ENCODE measurements around the gene TXNDC11.
A peak's percentile ranks its signal among the peaks of the same experiment; 100 is the strongest.

- TF ChIP-seq CTCF (IDR thresholded peaks at IDR 0.05), result peak in 1 of 6 experiments; percentile 20
- peak; percentile 97 to 98 for TF ChIP-seq POLR2A (IDR thresholded peaks at IDR 0.05)
Observed at GRCh38 chr16:11742536-11743307, at the start of gene TXNDC11.
